Activated T-cell treated with anti-CD3 and anti-CD28 coated beads for 4 hours (primary cell): ENCODE data around the gene DPP9.
"Not testable (repeated sequence)": the region's sequence is repeated elsewhere in the genome, so short reads cannot be mapped to it uniquely, and the experiment has no call there.

Source experiments
- DNase-seq: peaks from one replicate; pipeline ENCODE4 v3.0.0-alpha.2; 2020

Gene DPP9

DNA sequence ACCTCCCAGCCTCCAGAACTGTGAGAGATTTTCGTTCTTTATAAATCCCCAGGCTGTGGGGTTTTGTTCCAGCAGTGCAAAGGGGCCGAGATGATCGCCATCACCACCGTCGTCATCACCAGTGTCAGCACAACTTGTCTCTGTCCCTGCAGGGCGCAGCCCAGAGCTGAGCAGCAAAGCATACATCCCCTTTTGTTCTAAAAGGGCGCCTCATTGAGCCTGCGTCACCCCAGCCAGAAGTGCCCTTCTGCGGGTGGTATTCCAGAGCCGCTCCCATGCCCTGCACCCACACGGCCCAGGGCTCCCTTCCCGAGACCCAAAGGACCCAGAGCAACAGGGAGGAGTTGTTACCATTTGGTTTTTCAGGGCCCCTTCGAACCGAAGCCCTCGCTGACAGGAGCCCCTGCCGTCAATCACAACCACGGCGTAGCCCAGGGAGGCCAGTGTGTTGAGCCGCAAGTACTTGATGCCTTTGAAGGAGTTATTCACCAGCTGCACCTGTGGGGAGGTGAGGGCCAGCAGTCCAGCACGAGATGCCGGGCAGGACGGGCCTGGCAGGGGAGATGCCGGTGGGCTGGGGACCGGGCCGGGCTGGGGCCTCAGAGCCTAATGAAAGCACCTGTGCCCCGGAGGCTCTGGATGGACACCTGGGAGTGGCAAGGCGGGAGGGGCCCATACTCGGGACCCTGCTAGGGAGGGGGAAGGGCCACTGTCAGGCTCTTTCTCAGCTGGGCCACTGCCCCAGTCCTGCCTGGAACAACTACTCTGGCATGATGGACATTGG lies 39.1 kb downstream of the DPP9 start:
- no peak for DNase-seq

DNA sequence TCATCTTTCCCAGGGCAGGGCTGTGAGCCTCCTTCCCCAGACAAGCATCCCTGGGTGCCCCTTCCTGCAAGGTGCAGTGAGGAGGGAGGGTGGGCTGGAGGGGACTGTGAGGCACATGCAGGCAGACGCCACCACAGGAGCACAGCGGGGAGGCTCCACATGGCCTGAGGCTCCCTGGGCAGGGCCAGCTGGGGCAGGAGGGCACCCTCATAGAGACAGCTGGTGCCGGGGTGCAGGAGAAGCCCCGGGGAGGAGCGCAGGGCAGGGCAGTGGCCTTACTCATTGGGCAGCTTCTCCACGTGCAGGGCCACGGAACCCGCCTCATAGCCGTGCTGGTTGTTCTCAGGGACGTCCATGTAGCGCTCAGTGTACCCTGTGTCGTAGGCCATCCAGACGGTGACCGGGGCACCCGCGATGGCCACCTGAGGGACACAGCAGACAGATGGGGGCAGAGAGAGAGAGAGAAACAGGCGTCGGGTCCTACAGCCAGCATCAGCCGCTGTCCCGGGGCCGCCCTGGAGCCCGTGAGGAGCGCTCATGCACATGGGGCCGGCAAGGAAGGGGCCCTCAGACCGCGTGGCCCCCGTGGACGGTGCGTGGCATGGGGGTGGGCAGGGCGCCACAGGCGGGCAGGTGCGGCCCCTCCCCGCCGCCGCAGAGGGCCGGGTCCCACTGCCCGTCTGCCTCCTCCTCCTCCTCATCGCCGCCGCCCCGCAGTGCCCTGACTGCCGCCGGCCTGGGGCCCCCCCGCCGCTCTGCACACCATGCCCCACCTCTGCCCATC lies 41.0 kb downstream of the DPP9 start:
- DNase-seq = no peak

DNA sequence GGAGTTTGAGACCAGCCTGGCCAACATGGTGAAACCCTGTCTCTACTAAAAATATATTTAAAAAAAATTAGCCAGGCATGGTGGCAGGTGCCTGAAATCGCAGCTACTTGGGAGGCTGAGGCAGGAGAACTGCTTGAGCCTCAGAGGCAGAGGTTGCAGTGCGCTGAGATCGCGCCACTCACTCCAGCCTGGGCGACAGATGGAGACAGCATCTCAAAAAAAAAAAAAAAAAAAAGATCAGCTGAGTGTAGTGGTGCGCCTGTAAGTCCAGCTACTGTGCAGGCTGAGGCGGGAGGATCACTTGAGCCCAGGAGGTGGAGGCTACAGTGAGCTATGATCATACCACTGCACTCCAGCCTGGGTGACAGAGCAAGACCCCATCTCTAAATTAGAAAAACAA lies 43.6 kb downstream of the DPP9 start:
- not testable (repeated sequence) for DNase-seq

DNA sequence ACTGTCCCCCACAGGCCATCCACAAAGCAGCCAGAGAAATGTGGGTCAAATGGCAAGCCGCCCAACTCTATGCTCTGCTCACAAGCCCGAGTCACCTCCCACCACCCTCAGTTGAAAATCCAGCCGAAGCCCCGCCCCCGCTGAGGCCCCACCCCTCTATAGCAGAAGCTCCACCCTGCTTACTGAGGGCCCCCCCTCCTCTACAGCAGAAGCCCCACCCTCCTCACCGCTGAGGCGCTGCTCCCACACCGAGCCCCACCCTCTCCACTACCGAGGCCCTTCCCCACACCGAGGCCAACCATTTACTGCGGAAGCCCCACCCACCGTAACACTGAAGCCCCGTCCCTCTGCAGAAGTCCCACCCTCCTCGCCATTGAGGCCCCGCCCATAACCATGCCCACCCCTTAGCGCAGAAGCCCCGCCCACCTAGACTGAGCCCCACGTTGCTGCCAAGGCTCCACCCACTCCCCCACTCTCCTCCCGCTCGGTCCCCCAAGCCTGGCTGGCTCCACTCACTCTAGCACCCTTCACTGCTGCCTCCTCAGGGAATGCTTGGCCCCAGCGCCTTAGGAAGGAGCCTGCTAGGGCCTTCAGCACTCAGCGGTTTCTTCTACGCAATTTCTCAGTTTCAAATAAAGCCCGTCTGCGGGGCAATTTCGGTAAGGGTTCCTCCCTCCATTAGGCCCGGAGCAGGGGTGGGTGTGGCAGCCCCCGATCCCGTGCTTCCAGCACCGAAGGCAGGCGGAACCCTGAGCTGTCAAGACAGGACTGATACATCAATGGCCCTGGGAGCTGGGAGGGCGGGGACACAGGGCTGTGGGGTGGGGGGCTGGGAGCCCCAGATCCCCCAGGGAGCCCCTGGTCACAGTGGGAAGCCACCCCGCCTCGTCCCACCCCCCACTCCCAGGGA lies 44.5 kb downstream of the DPP9 start:
- DNase-seq = no peak

DNA sequence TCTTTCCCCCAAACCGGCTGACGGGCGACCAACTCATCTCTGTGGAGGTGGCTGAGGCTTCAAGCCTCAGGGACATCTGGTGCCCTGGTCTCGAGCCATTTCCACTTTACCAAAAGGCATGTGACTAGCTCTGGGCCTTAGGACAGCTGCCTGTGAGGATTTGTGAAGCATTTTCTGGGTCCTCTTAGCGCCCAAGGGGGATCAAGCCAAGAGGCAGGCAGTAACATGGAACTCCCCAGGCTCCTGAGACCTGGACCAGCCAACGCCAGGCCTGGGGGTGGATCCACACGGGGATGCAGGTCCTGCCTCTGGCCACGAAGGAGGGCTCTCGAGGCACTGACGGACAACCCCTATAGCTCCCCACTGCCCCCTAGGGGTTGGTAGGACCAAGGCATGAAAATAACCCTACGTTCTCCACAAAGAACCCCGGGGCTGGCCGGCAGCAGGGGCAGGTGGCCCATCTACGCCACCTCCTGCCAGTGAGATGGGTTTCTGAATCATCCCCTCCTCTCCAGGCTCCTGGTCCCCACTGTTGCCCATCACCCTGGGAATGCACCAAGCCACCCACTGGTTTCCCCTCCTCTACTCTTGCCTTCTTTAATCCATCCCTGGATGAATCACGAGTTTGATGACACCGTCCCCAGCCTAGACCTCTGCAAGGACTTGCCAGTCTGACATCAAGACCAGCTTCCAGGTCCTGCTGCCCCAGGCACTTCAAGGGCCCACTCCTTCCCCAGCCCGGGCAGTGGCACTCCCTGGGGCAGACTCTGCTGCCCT lies 46.5 kb downstream of the DPP9 start:
- no peak for DNase-seq

DNA sequence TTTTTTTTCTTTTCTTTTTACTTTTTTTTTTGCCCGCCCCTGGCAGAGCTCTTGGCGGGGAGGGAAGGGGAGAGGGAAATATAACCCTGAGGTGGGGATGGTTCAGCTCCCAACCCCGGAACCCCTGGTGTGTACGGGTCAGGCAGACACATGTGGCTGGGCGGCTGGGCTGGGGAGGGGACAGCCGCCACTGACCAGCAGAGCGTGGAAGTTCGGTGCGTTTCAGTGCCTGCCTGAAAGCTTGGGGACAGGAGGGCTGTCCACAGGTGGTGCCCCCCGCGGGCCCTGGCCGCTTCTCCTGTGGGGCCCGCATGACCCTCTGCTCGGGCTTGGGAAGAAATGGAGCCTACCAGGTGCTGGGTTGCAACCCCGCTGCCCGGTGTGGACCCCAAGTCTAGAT lies 48.3 kb downstream of the DPP9 start:
- DNase-seq = no peak

DNA sequence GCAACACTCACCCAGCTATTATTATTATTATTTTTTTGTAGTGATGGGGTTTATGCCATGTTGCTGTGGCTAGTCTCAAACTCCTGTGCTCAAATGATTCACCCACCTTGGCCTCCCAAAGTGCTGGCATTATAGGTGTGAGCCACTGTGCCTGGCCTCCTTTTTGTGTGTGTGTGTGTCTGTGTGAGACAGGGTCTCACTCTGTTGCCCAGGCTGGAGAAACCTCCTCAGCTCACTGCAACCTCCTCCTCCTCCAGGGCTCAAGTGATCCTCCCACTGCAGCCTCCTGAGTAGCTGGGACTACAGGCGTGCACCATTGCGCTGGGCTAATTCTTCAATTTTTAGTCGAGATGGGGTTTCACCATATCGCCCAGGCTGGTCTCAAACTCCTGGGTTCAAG lies 49.9 kb downstream of the DPP9 start:
- DNase-seq = no peak

DNA sequence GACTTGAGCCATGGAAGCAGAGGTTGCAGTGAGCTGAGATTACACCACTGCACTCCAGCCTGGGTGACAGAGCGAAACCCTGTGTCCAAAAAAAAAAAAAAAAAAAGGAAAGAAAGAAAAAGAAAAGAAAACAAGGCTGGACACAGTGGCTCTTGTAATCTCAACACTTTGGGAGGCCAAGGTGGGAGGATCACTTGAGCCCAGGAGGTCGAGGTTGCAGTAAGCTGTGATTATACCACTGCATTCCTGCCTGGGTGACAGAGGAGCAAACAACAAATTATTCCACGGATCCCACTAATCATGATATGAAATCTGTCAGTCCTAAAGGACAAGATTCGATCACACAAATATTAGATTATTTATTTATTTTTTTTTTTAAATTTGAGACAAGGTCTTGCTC lies 50.4 kb downstream of the DPP9 start:
- no peak for DNase-seq

DNA sequence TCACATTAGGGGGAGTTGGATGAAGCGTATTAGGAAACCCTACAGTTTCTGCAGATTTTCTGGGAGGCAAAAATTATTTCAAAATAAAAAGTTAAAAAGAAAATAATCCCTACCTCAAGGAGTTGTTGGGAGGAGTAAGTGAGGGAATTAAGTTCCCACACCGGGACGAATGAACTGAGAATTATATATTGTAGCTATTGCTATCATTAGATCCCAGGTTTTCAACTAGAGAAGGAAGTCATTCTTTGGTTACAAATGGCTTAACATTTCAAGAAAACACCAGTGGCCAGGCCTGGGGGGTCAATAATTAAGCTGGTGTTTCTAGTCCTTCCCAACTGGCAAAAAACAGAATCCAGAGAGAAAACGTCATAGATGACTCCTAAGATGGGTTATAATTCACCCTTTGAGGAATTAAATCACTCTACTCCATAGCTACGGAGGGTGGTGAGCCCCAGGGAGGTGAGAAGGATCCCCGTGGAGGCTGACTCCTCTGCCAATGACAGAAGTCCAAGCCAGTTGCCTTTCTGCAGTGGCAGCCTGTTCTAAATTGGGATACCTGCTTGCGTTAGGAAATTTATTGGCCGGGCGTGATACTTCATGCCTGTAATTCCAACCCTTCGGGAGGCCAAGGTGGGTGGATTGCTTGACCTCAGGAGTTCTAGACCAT lies 52.3 kb downstream of the DPP9 start:
- DNase-seq = no peak

DNA sequence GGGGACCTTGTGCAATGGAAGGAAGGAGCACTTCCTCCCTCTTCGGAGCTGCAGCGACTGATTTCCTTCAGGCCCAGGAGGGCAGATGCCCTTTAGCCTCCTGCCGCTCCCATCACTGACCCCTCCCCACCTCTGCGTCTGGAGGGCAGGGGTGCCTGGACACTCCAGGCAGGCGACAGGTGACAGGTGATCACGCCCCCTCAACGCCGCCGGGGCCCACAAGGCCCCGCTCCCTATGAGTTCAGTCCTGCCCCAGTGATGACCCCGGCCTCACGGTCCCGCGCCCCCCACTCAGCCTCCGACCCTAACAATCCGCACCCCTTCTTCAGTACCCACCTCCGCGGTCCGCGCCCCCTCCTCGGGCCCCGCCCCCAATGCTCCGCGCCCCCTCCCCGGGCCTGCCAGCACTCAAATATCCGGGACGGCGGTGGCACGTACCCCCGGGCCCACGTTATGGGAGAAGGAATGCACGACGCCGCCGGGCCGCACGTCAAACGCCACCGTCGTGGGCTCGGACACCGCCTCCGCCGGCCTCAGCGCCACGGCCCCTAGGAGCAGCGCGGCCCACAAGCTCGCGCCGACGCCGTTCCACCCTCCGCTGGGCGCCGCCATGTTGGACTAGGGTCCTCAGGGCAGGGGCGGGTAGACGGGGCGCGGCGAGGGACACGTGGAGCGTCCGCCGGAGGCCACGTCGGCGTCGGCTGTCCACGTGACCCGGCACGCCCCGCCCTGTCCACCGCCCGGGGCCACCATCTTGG lies 53.7 kb downstream of the DPP9 start, which contains the start of gene MYDGF:
Gene MYDGF (minus strand): TSS at position 620 of the 758 bp plus-strand sequence. CDS start 8 bp downstream, at position 612.
- peak; percentile 88 for DNase-seq

DNA sequence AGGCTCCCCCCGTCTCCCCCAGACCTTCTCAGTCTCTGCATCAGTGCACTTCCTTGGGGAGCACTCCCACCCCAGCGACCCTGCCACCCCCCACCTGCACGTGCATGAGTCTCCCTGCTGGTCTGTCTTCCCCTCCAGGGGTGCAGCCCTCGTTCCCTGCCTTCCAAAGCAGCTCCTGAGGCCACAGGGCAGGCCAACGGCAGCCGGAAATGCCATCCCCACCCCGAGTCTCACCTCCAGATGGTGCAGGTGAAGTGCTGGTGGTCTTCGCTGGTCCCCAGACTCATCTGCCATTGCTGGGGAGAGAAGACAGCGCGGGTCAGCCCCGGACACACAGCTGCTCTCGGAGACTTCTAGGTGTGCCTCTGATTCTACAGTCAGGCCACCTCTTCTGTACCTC lies 59.0 kb downstream of the DPP9 start:
- no peak for DNase-seq

DNA sequence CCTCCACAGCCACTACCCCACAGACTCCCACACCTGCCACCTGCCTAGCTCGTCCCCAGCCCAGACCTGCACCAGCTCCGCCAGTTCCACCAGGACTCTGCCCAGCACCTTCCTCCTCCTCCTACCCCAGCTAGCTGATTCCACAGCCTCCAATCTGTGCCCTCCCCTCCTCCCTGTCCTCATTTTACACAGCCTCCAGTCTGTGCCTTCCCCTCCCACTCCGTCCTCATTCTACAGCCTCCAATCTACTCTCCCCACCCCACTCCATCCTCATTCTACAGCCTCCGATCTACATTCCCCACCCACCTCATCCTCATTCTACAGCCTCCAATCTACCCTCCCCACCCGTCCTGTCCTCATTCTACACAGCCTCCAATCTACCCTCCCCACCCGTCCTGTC lies 60.8 kb downstream of the DPP9 start:
- DNase-seq = no peak

DNA sequence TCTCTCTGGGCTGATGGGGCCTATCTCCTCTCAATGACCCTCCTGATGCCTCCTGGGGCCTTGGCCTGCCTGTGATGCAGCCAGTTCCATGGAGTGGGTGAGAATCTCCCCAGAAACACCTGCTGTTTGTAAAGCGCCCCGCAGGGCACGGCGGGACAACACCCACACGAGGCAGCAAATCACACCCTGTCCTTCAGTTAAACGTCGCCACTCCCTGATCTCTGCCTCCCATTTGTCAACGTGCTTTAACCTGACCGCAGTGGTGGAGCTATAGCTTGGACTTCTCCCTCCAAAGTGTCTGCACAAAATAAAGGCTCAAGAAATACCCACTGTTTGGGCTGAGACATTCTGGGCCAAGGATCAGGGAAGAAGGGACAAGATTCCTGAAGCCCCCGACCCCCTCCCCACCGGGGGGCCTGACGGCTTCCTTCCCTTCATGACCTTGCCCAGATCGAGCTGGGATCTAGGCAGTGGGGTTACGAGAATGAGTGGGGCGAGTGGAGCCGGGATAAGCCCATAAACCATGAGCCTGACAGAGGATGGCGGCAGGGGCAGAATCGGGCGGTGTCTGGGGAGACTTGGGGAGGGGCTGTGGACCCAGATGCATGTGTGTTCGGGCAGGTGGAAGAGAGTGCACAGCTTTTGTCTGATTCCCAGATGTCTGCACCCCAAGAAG lies 61.5 kb downstream of the DPP9 start:
- DNase-seq = no peak

DNA sequence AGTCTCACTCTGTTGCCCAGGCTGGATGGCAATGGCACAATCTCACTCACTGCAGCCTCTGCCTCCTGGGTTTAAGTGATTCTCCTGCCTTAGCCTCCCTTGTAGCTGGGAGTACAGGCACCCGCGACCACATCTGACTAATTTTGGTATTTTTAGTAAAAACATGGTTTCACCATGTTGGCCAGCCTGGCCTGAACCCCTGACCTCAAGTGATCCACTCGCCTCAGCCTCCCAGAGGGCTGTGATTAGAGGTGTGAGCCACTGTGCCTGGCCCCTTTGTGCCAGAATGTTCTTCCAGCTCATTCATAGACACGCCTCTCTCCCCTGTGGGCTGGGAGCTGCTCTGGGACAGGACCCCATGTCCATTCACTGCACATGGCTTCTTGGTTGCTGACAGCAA lies 62.6 kb downstream of the DPP9 start:
- no peak for DNase-seq

DNA sequence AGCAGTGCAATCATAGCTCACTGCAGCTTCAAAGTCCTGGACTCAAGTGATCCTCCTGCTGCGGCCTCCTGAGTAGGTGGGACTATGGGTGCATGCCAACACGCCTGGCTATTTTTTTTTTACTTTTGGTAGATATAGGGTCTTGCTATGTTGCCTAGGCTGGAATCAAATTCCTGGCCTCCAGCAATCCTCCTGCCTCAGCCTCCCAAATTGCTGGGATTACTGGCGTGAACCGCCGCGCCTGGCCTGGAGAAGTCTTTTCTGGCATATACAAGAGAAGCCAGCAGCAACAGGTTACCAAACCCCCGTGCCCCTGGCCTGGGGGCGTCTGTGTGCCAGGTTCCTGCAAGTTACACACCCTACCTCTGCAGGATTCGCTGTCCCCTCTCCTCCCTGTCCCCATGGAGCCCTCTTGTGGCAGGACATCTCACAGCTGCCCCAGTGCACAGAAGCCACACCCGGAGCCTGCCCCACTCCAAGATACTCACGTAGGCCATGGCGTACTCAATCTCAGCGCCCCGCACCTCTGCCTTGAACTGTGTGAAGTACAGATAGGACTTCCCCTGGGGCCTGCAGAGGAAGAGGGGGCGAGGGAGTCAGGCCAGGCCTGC lies 63.4 kb downstream of the DPP9 start:
- DNase-seq = no peak

DNA sequence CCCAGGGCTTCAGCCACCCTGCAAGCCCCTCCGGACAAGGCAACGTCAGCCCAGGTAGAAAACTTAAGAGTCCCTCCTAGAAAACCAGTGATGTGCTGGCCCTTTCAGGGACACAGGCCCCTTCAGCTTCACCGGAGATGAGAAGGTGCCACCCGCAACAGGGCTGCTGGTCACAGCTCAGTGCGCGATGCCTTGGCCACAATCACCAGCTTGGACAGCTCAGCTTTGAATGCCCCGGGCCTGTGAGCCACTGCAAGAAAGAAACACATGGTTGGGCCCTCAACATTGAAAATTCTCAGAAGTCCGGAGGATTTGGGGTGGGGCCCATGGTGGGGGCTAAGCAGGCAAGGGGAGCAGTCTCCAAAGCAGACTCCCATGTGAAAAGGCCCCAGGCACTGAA lies 65.8 kb downstream of the DPP9 start:
- no peak for DNase-seq

DNA sequence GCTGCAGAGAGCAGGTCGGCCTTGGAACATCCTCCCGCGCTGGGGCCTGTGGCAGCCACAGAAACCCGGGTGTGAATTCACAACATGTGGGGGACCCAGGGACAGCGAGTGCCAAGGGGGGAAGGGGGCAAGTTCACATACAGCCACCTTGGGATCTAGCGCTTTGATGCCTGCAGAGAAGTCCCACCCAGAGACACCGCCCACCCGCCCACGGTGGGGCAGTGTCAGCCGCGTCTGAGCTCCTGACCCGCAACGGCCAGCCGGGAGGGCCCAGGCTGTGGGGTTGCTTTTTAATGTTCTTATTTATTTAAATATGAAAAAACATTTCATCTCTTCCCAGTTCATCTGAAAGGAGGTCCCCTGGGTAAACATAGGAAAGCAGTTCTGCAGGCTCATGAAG lies 66.4 kb downstream of the DPP9 start:
- no peak for DNase-seq

DNA sequence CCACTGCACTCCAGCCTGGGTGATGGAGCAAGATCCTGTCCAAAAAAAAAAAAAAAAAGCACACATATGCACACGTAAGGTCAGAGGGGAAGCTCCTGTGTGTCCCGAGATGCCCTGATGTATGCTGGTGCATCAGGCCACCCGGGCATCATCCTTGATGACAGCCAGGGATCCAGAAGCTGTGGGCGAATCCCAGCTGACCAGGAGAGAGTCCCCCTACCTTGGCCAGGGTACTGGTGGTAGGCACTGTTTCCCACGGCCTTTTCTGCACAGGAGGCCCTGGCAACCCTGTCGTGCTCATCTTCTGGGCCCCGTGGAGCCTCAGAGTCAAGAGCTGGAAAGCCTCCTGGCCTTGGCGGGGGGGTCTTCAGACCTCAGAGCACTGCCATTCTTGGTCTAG lies 67.5 kb downstream of the DPP9 start:
- DNase-seq = no peak

DNA sequence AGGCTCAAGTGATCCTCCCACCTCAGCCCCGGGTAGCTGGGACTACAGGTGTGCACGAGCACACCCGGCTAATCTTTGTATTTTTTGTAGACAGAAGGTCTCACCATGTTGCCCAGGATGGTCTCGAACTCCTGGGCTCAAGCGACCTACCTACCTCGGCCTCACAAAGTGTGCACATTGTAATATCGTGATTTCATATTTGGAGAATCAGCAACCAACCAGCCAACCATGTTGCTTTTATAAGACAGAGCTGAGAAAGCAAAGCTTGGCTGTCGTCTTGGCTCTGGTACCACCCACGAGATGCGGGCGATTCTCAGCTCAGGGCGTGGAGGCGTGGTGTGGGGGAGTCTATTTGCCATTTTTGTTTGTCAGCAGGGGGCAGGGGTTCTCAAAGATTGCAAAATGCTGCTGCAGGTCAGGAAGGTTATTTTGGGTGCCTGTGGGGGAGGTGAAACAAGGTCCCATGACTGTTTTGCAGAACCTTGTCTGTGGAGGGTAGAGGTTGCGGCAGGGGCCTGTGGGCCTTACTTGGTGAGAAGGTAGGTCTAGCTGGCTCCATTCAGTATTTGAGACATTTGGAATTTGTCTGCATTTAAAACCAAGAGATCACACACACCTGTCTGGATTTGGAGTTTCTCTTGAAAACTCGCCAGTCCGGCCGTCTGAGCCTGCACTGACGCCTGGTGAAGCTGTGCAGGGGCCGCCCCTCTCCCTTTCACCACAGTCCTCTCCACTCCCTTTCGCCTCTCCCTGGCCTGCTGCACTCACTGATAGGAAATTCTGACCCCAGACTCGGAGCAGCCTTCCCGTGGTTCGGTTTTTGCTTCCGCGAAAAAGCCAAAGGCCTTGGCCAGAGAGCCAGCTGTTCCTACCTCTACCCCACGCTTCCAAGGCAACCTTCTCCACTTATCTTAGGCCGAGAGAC lies 68.9 kb downstream of the DPP9 start:
- no peak for DNase-seq
